WTC11 (cell line): ENCODE data around the gene ZBTB20. TPM values are rescaled to one million over a fixed set of nuclear protein-coding genes. Genes with fewer than 3 reads are reported as not detected.

Experiments
- ATAC-seq: fragments of 200-7000 bp; cut with Tn5 transposase; 2 replicates; pipeline ENCODE4 v1.10.0; 2021; ENCODE audit warnings: mild to moderate bottlenecking, moderate library complexity
- CTCF ChIA-PET: fragments of 300-600 bp; sonication (Branson Sonifier 250); formaldehyde crosslinking; loops from one replicate; lab custom pipeline; 2021; ENCODE audit warnings: antibody characterized with exemption; lab: Charles Lee
- POLR2A ChIA-PET: fragments of 350-600 bp; sonication (Branson Sonifier 250); formaldehyde crosslinking; loops from one replicate; lab custom pipeline; 2021; ENCODE audit warnings: antibody characterized with exemption; lab: Charles Lee
- DNase-seq: peaks from one replicate; pipeline ENCODE4 v3.0.0; 2021; ENCODE audit warnings: low spot score
- H3K27ac Mint-ChIP-seq: 2 replicates; pipeline ENCODE4 v1.8.0; 2021; ENCODE audit warnings: mixed read lengths
- H3K27me3 Mint-ChIP-seq: 2 replicates; pipeline ENCODE4 v1.8.0; 2021; ENCODE audit warnings: low read depth, mild to moderate bottlenecking, moderate library complexity, mixed read lengths
- H3K36me3 Mint-ChIP-seq: 2 replicates; pipeline ENCODE4 v1.8.0; 2021; ENCODE audit warnings: mixed read lengths
- H3K4me1 Mint-ChIP-seq: 2 replicates; pipeline ENCODE4 v1.8.0; 2022; ENCODE audit warnings: mixed read lengths
- H3K4me3 Mint-ChIP-seq: 2 replicates; pipeline ENCODE4 v1.8.0; 2021; ENCODE audit warnings: mild to moderate bottlenecking, moderate library complexity, mixed read lengths
- H3K9me3 Mint-ChIP-seq: 2 replicates; pipeline ENCODE4 v1.8.0; 2021; ENCODE audit warnings: mixed read lengths
- ARID4B ChIP-seq: sonication (generic); formaldehyde crosslinking; IDR thresholded peaks from 2 replicates; pipeline ENCODE4 v1.8.0; 2023; ENCODE audit warnings: missing genetic modification reagents, mild to moderate bottlenecking, borderline replicate concordance
- CREB1 ChIP-seq: sonication (generic); formaldehyde crosslinking; IDR thresholded peaks from 2 replicates; pipeline ENCODE4 v1.8.0; 2023; ENCODE audit warnings: mild to moderate bottlenecking, missing genetic modification reagents
- CTCF ChIP-seq: fragments of 200-600 bp; IDR thresholded peaks from 2 replicates; pipeline ENCODE4 v1.8.0; 2022; ENCODE audit warnings: antibody characterized with exemption
- E2F1 ChIP-seq: sonication (generic); formaldehyde crosslinking; IDR thresholded peaks from 2 replicates; pipeline ENCODE4 v1.8.0; 2022; ENCODE audit warnings: mild to moderate bottlenecking, missing genetic modification reagents
- FOXK1 ChIP-seq: sonication (generic); formaldehyde crosslinking; IDR thresholded peaks from 2 replicates; pipeline ENCODE4 v1.8.0; 2022; ENCODE audit warnings: mild to moderate bottlenecking, moderate library complexity, missing genetic modification reagents
- GABPB1 ChIP-seq: sonication (generic); formaldehyde crosslinking; IDR thresholded peaks from 2 replicates; pipeline ENCODE4 v1.8.1; 2023; ENCODE audit warnings: mild to moderate bottlenecking, missing genetic modification reagents
- GTF2I ChIP-seq: fragments of 250-450 bp; sonication (Bioruptor Pico); conservative IDR thresholded peaks from 2 replicates; pipeline ENCODE4 v1.4.0; 2021; ENCODE audit warnings: mild to moderate bottlenecking
- NR1H2 ChIP-seq: sonication (generic); formaldehyde crosslinking; IDR thresholded peaks from 2 replicates; pipeline ENCODE4 v1.9.0; 2021; ENCODE audit warnings: mild to moderate bottlenecking, moderate library complexity, missing genetic modification reagents
- PRDM15 ChIP-seq: sonication (generic); formaldehyde crosslinking; IDR thresholded peaks from 2 replicates; pipeline ENCODE4 v1.8.0; 2022; ENCODE audit warnings: missing genetic modification reagents
- RELA ChIP-seq: sonication (generic); formaldehyde crosslinking; IDR thresholded peaks from 2 replicates; pipeline ENCODE4 v1.8.1; 2022; ENCODE audit warnings: missing genetic modification reagents, mild to moderate bottlenecking, borderline replicate concordance
- ZBTB43 ChIP-seq: sonication (generic); formaldehyde crosslinking; IDR thresholded peaks from 2 replicates; pipeline ENCODE4 v1.8.1; 2023; ENCODE audit warnings: mild to moderate bottlenecking, missing genetic modification reagents
- ZNF138 ChIP-seq: sonication (generic); formaldehyde crosslinking; conservative IDR thresholded peaks from 2 replicates; pipeline ENCODE4 v1.8.1; 2022; ENCODE audit warnings: mild to moderate bottlenecking, moderate library complexity, missing genetic modification reagents
- ZNF416 ChIP-seq: fragments of 250-450 bp; sonication (Bioruptor Pico); IDR thresholded peaks from 2 replicates; pipeline ENCODE4 v1.9.0; 2021; ENCODE audit warnings: mild to moderate bottlenecking, inconsistent platforms
- total RNA-seq: library from RNA; stranded (reverse); gene quantifications from 3 replicates; pipeline ENCODE4 v1.2.3, GENCODE V29; 2021
- TF ChIP-seq, protein P1 (sequence below): sonication (generic); formaldehyde crosslinking; IDR thresholded peaks from 2 replicates; pipeline ENCODE4 v1.8.1; 2023; ENCODE audit warnings: mild to moderate bottlenecking, missing genetic modification reagents
- TF ChIP-seq, protein P2 (sequence below): sonication (generic); formaldehyde crosslinking; IDR thresholded peaks from 2 replicates; pipeline ENCODE4 v1.8.1; 2022; ENCODE audit warnings: missing genetic modification reagents, borderline replicate concordance
- TF ChIP-seq, protein P3 (sequence below): sonication (generic); formaldehyde crosslinking; IDR thresholded peaks from 2 replicates; pipeline ENCODE4 v1.8.1; 2022; ENCODE audit warnings: low read depth, missing genetic modification reagents, borderline replicate concordance
- TF ChIP-seq, protein P4 (sequence below): sonication (generic); formaldehyde crosslinking; IDR thresholded peaks from 2 replicates; pipeline ENCODE4 v1.8.1; 2023; ENCODE audit warnings: mild to moderate bottlenecking, missing genetic modification reagents, moderate library complexity

ZBTB20 gene
- total RNA-seq, 1 experiment from 2014 or later = 1.5 TPM

DNA sequence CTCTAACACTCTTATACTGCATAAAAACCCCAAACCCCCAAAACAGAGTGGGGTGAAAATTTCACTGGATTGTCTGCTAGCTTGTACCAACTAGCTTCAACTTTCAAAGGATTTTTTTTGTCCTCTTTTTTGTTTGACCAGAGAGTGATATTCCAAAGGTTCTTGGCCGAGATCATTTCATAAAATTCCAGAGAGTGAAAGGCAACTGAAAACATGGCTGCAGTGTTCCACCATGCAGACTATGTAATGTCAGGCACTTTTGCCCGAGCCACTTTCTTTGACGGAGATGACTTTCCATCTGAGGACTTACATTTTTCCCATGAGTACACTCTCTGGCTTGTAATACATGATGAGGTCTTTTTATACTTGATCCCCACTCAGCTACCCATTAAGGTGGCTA is 745.7 kb downstream of the ZBTB20 start (continued):
- no peak for TF ChIP-seq NR1H2 (CRISPR knock-in tag)
- TF ChIP-seq, protein P1, sequence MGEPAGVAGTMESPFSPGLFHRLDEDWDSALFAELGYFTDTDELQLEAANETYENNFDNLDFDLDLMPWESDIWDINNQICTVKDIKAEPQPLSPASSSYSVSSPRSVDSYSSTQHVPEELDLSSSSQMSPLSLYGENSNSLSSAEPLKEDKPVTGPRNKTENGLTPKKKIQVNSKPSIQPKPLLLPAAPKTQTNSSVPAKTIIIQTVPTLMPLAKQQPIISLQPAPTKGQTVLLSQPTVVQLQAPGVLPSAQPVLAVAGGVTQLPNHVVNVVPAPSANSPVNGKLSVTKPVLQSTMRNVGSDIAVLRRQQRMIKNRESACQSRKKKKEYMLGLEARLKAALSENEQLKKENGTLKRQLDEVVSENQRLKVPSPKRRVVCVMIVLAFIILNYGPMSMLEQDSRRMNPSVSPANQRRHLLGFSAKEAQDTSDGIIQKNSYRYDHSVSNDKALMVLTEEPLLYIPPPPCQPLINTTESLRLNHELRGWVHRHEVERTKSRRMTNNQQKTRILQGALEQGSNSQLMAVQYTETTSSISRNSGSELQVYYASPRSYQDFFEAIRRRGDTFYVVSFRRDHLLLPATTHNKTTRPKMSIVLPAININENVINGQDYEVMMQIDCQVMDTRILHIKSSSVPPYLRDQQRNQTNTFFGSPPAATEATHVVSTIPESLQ = no peak
- TF ChIP-seq, protein P2, sequence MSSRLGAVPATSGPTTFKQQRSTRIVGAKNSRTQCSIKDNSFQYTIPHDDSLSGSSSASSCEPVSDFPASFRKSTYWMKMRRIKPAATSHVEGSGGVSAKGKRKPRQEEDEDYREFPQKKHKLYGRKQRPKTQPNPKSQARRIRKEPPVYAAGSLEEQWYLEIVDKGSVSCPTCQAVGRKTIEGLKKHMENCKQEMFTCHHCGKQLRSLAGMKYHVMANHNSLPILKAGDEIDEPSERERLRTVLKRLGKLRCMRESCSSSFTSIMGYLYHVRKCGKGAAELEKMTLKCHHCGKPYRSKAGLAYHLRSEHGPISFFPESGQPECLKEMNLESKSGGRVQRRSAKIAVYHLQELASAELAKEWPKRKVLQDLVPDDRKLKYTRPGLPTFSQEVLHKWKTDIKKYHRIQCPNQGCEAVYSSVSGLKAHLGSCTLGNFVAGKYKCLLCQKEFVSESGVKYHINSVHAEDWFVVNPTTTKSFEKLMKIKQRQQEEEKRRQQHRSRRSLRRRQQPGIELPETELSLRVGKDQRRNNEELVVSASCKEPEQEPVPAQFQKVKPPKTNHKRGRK (CRISPR knock-in tag) = no peak
- TF ChIP-seq ARID4B = no peak
- TF ChIP-seq, all 79 proteins: peak for 0

- CTCF ChIA-PET = interaction anchor here (4.1 kb wide), 1 partner anchor 18 kb away, joined by 16 read pairs; no protein-coding TSS in a partner anchor
- Mint-ChIP-seq H3K36me3 (no peaks in the 10 kb centered on the region), H3K27me3 (no peaks in the 10 kb centered on the region), H3K9me3 (no peaks in the 10 kb centered on the region), H3K4me1 (0 out of 2 replicates have a peak, but pooled peaks cover 6% of the 10 kb centered on the region), H3K27ac (no peak overlapping the region), H3K4me3 (no peak overlapping the region)
- no peak for ATAC-seq
- POLR2A ChIA-PET = no interaction called here
- no peak for DNase-seq
- no peak for TF ChIP-seq ZNF416 (CRISPR knock-in tag)
- no peak for TF ChIP-seq GABPB1 (CRISPR knock-in tag)
- no peak for TF ChIP-seq PRDM15 (CRISPR knock-in tag)
- TF ChIP-seq CREB1 = no peak
- TF ChIP-seq GTF2I (CRISPR knock-in tag) = no peak
- no peak for TF ChIP-seq ZBTB43 (CRISPR knock-in tag)
- TF ChIP-seq ZNF138 = no peak
- no peak for TF ChIP-seq E2F1 (CRISPR knock-in tag)
- TF ChIP-seq CTCF = no peak
- TF ChIP-seq RELA = no peak
- TF ChIP-seq, protein P3, sequence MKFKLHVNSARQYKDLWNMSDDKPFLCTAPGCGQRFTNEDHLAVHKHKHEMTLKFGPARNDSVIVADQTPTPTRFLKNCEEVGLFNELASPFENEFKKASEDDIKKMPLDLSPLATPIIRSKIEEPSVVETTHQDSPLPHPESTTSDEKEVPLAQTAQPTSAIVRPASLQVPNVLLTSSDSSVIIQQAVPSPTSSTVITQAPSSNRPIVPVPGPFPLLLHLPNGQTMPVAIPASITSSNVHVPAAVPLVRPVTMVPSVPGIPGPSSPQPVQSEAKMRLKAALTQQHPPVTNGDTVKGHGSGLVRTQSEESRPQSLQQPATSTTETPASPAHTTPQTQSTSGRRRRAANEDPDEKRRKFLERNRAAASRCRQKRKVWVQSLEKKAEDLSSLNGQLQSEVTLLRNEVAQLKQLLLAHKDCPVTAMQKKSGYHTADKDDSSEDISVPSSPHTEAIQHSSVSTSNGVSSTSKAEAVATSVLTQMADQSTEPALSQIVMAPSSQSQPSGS (CRISPR knock-in tag) = no peak
- TF ChIP-seq, protein P4, sequence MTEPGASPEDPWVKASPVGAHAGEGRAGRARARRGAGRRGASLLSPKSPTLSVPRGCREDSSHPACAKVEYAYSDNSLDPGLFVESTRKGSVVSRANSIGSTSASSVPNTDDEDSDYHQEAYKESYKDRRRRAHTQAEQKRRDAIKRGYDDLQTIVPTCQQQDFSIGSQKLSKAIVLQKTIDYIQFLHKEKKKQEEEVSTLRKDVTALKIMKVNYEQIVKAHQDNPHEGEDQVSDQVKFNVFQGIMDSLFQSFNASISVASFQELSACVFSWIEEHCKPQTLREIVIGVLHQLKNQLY (CRISPR knock-in tag) = no peak
- TF ChIP-seq FOXK1 (CRISPR knock-in tag) = no peak
Observed at GRCh38 chr3:114400371-114400770, 746.7 kb downstream of the ZBTB20 start.
